ENCODE measurements around the gene LUZP4.
"Not testable (repeated sequence)": the region's sequence is repeated elsewhere in the genome, so short reads cannot be mapped to it uniquely, and the experiment has no call there.

Gene LUZP4

DNA sequence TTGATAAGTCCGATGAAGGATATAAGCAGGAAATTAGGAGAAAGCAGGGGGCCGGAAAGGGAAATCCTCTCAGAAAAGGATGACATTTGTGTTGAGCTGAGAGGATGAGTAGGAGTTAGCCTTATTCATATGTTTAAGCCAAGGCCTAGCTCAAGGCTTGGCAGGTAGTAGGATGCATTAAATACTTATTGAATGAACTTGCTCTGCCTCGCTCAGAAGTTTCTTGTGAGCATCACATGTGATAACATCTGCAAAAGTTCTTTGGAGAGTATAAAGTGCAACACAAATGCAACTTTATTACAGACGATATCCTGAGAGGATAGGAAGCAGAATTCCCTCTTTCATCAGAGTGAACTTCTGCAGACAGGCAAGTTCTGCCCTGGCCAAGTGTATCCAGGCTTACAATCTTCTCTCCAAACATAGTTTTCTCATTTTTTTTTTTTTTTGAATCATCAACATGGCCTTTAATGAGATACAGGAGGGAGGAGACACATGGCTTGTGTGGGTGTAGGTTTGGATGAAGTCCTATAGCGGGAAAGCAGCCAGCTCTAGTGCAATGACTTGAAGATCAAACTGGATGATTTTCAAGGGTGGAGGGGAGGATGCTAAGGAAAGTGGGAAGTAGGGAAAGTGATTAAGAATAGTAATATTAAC is 48.1 kb downstream of the LUZP4 start:
- TF ChIP-seq, protein P1, sequence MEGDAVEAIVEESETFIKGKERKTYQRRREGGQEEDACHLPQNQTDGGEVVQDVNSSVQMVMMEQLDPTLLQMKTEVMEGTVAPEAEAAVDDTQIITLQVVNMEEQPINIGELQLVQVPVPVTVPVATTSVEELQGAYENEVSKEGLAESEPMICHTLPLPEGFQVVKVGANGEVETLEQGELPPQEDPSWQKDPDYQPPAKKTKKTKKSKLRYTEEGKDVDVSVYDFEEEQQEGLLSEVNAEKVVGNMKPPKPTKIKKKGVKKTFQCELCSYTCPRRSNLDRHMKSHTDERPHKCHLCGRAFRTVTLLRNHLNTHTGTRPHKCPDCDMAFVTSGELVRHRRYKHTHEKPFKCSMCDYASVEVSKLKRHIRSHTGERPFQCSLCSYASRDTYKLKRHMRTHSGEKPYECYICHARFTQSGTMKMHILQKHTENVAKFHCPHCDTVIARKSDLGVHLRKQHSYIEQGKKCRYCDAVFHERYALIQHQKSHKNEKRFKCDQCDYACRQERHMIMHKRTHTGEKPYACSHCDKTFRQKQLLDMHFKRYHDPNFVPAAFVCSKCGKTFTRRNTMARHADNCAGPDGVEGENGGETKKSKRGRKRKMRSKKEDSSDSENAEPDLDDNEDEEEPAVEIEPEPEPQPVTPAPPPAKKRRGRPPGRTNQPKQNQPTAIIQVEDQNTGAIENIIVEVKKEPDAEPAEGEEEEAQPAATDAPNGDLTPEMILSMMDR (IDR thresholded peaks at IDR 0.05; ENCODE audit: low read depth, low read length): no peak
- H3K4me3 ChIP-seq (ENCODE audit: low read depth, low read length): no peak overlapping the region

DNA sequence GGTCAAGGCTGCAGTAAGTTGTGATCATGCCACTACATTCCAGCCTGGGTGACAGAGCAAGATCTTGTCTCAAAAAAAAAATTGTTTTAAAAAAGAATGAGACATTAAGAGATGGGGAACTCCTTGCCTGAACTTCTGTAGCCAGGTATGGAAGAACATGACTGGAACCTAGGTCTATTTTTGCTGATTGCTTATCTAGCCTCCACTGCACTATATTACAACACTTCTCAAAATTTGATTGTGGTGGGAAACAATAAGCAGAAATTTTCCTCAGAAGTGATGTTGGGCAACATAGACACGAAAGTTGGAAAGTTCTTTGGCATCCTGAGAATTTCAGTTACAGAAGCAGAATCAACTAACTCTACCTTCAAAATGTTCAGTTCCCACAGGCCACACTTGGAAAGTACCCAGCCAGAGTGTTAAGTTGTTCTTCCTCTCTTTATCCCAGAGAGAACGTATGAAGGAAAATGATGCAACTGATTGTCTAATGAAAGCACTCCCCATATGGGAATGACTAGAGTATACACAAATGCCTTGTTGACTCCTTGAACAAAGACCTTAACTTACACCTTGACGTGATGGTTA is 50.0 kb downstream of the LUZP4 start:
- TF ChIP-seq, protein P1 (IDR thresholded peaks at IDR 0.05; ENCODE audit: low read depth, low read length): no peak
- no peak overlapping the region for H3K4me3 ChIP-seq (ENCODE audit: low read depth, low read length)

DNA sequence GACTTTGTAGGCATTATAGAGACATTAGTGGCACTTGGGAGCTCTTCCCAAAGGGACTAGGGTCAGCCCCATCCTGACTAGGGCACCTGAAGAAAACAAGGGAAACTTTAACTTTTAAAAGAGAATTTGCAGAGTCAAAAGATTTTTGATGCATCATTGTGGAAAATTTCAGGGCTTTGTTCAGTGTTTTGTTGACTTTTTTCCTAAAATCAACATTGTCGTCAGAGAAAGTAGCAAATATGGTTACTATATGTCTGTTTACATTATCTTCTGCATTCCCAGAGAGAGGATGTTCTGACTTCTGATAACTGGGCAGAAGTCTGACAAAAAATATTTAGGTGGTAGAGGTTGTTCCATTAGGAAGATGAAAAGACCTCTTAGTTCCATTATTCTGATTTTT is 51.9 kb downstream of the LUZP4 start:
- TF ChIP-seq, protein P1 (IDR thresholded peaks at IDR 0.05; ENCODE audit: low read depth, low read length): no peak
- no peak overlapping the region for H3K4me3 ChIP-seq (ENCODE audit: low read depth, low read length)

DNA sequence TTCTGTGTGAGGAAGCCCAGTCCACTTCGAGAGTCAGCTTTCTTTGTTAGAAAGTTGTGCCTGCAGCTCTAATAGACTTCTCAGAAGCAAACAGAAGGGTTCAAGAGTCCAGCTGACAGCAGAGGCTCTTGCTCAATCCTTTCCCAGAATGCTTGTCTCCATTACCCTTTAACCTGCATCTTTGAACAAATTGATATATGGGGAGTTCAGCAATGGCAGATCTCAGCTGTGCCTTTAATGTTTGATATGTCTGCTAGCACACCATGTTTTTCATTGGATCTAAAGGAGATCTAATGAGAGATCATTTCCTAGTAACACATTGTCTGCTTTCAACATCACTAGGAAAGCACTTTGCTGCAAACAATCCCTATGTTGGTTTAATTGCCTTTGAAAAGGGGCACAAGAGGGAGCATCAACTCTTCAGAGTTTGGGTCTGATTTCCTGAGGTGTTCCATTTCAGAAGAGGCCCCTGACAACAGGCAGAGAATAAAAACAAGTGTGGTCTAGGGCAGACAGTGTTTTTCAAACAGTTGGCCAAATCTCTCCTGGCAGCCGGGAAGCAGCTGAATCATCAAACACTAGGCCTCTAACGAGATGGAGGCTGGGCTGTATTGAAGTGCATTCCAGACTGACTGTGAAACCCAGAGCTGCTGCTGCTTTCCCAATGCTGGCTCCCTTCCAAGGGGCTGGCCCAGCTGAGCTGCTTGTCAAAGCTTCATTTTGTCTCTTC is 55.5 kb downstream of the LUZP4 start:
- TF ChIP-seq, protein P1 (IDR thresholded peaks at IDR 0.05; ENCODE audit: low read depth, low read length): no peak
- H3K4me3 ChIP-seq (ENCODE audit: low read depth, low read length): no peak overlapping the region

DNA sequence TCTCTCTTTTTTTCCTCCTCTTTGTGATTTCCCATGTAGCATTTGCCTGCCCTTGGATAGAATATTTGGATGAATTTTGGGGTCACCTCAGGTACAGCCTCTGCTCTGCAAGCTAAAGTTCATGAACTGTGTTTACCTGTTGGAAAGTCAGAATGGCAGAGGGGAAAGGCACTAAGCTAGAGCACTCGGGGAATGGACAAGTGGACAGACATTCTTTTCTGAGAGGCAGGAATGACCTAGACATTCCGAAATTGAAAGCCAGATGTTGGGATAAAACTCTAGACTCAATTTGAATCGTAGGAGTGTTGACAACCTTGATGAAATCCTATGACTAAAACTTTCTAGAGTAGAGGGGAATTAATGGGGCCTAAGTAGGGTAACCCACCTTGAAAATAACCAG is 56.1 kb downstream of the LUZP4 start:
- TF ChIP-seq, protein P1 (IDR thresholded peaks at IDR 0.05; ENCODE audit: low read depth, low read length): no peak
- no peak overlapping the region for H3K4me3 ChIP-seq (ENCODE audit: low read depth, low read length)

DNA sequence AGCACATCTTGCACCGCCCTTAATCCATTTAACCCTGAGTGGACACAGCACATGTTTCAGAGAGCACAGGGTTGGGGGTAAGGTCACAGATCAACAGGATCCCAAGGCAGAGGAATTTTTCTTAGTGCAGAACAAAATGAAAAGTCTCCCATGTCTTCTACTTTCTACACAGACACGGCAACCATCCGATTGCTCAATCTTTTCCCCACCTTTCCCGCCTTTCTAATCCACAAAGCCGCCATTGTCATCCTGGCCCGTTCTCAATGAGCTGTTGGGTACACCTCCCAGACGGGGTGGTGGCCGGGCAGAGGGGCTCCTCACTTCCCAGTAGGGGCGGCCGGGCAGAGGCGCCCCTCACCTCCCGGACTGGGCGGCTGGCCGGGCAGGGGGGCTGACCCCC is 57.2 kb downstream of the LUZP4 start:
- H3K4me3 ChIP-seq (ENCODE audit: low read depth, low read length): not testable (repeated sequence)

DNA sequence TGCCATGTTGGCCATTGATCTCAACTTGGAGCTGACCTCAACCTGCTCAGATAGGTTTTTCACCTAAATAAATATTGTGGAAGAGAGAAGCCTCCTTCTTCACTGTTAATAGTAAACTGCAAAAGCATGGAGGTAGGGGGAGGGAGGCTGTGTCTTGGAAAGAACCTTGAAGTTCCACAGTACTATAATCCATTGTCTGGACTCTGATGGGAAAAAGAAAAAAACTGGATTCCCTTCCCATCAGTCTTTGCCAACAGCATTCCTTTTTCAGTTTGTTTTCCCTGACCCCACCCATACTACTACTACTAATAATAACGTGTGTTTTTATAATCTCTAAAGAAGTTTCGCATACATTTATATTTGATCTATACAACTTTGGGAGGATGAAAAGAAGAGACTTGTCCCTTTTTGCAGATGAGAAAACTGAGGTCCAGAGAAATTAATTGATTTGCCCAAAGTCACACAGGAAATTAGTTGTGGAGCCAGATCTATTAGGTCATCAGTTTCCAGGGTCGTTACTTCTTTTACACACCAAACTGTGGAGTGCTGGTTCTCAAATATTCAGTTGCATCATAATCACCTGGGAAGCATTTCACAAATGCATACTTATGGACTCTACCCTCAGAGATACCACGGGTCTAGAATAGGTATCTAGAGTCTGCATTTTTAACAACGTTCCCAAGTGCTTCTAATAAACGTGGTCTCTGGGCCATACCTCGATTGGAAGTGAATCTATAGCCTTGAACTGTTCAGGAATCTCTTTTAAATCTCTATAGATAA is 59.1 kb downstream of the LUZP4 start:
- no peak overlapping the region for H3K4me3 ChIP-seq (ENCODE audit: low read depth, low read length)
- TF ChIP-seq, protein P1 (IDR thresholded peaks at IDR 0.05; ENCODE audit: low read depth, low read length): no peak

All from WI38 (cell line).